Heart right ventricle (tissue), 16 donors: Measurements from ENCODE around the gene NXPH4. TPM values are rescaled to one million over a fixed set of nuclear protein-coding genes. Genes with fewer than 3 reads are reported as not detected.

Source experiments
- ATAC-seq, 8 donors: fragments of 200-7000 bp; cut with Tn5 transposase; one replicate each; pipeline ENCODE4 v1.9.1; 2020; ENCODE audit warnings: mild to moderate bottlenecking in 8 of 8, moderate library complexity in 8 of 8, moderate number of reproducible peaks in 1 of 8
- DNase-seq, 2 donors: peaks; one replicate each; pipeline ENCODE4 v3.0.0-alpha.2; 2020
- H3K27ac ChIP-seq, 10 donors: fragments of 200-600 bp; sonication (generic) in 2 of 10; one replicate each; pipeline versions ENCODE4 v1.5.0 to v1.8.0; 2020 to 2022; ENCODE audit warnings: mild to moderate bottlenecking in 3 of 10
- H3K27me3 ChIP-seq, 7 donors: fragments of 200-600 bp; one replicate each; pipeline ENCODE4 v1.8.0; 2021 to 2022; ENCODE audit warnings: mild to moderate bottlenecking in 2 of 7
- H3K36me3 ChIP-seq, 9 donors: fragments of 200-600 bp; sonication (generic) in 1 of 9; one replicate each; pipeline versions ENCODE4 v1.5.0 to v1.8.0; 2020 to 2022; ENCODE audit warnings: mild to moderate bottlenecking in 2 of 9
- H3K4me1 ChIP-seq, 9 donors: fragments of 200-600 bp; sonication (generic) in 1 of 9; one replicate each; pipeline versions ENCODE4 v1.5.0 to v1.8.0; 2020 to 2022; ENCODE audit warnings: mild to moderate bottlenecking in 4 of 9
- H3K4me3 ChIP-seq, 10 donors: fragments of 200-600 bp; sonication (generic) in 2 of 10; one replicate each; pipeline versions ENCODE4 v1.5.0 to v1.8.0; 2020 to 2022; ENCODE audit warnings: mild to moderate bottlenecking in 7 of 10, moderate library complexity in 2 of 10
- H3K9me3 ChIP-seq, 11 donors: fragments of 200-600 bp in 10 of 11; sonication (generic) in 2 of 11; one replicate each; pipeline versions ENCODE4 v1.5.0 to v1.8.0; 2013 to 2022; ENCODE audit warnings: mild to moderate bottlenecking in 2 of 11, control low read depth in 1 of 11, moderate library complexity in 1 of 11
- WGBS, 2 donors: extraction: QIAGEN DNeasy Blood & Tissue Kit; methylation state at CpG; one replicate each; pipeline ENCODE4 v1.1.7; 2013; ENCODE audit warnings: inconsistent platforms in 1 of 2; 5-methylcytosine and 5-hydroxymethylcytosine counted together
- intact Hi-C, 10 donors: fragments of 100-400 bp; cut with DNase I; formaldehyde crosslinking; loops; one replicate each; pipeline versions ENCODE4 v1.11.1 to v1.14.2; 2022
- polyA plus RNA-seq, 2 donors: library from polyadenylated mRNA; stranded (reverse); fragments of 200-250 nt; gene quantifications; one replicate each; pipeline ENCODE4 v1.2.3, GENCODE V29; 2013
- total RNA-seq, 10 donors: library from RNA; stranded (reverse); fragmentation: NEBNext Ultra II Directional in 3 of 10; extraction: Animal tissue kit (Norgen Biotek cat#: 25700) in 3 of 10; gene quantifications; one replicate each; pipeline versions ENCODE4 v1.2.1 to v1.2.4, GENCODE V29; 2021 to 2023
- TF ChIP-seq, protein P1 (sequence below), 9 donors: fragments of 200-600 bp; sonication (generic) in 2 of 9; IDR thresholded peaks; one replicate each; pipeline versions ENCODE4 v1.5.0 to v1.8.0; 2021 to 2022; ENCODE audit warnings: antibody characterized with exemption in 9 of 9, mild to moderate bottlenecking in 5 of 9, moderate library complexity in 1 of 9
- donor health status: Arrhythmogenic right ventricular cardiomyopathy.
- donor health status: ischemic (EF 13 %, LVEDD 7.1; RV severe dilation, severe dysfunction).
- donor health status: healthy with polysubstance abuse.
- donor health status: DM: no; HTN: yes; CAD: no.
- donor health status: DM: no; HTN: no; CAD: no.
- donor health status: ischemic (EF 25% LVEDD 6.9; RV normal size, moderate dysfunction).
- donor health status: ischemic (EF 25% LVEDD 5.7; RV mildly dilated, moderate dysfunction).
- donor health status: healthy.
- donor health status: DM: yes; HTN: yes; CAD: no.
- donor health status: Ischemic cardiomyopathy.
- donor health status: ischemic (EF 35%, LVEDD 5.7; RV mildly dilated, moderate dysfunction).
- donor health status: nonischemic (EF 11% LVEDD 7.7; RV severe dilation, severe dysfunction).
- donor health status: DM: yes; HTN: yes; CAD: no.
- donor health status: PGD.
- donor health status: ischemic (EF 29% LVEDD 5.4; RV normal size, mild dysfunction).
- donor health status: nonischemic (EF 23%, LVEDD 6.1; RV moderate dilation, normal function).

The NXPH4 gene
- total and polyA plus RNA-seq, 12 donors: 0.18 to 6.2 (median 1.8) TPM

DNA sequence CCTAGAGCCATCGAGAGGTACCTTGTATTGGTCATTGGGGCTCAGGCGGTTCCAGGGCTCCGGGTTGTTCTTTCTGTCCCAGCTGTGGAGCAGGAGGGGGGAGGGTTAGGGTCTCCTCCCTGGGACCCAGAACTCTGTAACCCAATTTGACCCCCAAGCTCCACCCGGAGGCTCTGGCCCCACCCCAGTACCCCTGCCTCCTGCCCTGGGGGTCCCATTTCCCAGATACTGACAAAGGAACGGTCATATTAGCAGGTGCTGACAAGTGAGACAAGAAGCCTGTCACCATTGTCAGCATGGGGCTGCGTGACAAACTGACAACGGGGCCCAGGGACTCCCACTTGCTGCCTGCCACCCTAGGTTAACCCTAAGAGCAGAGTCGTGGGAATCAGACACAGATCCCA, 19.1 kb downstream of the NXPH4 start:
- H3K27ac ChIP-seq: peak overlapping the region in 9 of 10 donors; percentile 61 to 87 (median 80)
- H3K4me3 ChIP-seq: peak overlapping the region in 9 of 10 donors; percentile 22 to 60 (median 49)
- H3K4me1 ChIP-seq: peaks cover 25 to 83% (median 52%) of the 10 kb centered on the region in 9 donors
- no peaks in the 10 kb centered on the region for H3K9me3 ChIP-seq
- peaks cover 0 to 58% (median 32%) of the 10 kb centered on the region in 7 donors for H3K27me3 ChIP-seq
- intact Hi-C loops: no loop called here
- no peak for DNase-seq
- 49% methylated on average over 8 of the region's 8 CpGs for WGBS, 2 donors
- ATAC-seq: no peak
- peaks cover 0 to 39% (median 24%) of the 10 kb centered on the region in 9 donors for H3K36me3 ChIP-seq
- TF ChIP-seq, protein P1, sequence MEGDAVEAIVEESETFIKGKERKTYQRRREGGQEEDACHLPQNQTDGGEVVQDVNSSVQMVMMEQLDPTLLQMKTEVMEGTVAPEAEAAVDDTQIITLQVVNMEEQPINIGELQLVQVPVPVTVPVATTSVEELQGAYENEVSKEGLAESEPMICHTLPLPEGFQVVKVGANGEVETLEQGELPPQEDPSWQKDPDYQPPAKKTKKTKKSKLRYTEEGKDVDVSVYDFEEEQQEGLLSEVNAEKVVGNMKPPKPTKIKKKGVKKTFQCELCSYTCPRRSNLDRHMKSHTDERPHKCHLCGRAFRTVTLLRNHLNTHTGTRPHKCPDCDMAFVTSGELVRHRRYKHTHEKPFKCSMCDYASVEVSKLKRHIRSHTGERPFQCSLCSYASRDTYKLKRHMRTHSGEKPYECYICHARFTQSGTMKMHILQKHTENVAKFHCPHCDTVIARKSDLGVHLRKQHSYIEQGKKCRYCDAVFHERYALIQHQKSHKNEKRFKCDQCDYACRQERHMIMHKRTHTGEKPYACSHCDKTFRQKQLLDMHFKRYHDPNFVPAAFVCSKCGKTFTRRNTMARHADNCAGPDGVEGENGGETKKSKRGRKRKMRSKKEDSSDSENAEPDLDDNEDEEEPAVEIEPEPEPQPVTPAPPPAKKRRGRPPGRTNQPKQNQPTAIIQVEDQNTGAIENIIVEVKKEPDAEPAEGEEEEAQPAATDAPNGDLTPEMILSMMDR (IDR thresholded peaks at IDR 0.05): no peak

DNA sequence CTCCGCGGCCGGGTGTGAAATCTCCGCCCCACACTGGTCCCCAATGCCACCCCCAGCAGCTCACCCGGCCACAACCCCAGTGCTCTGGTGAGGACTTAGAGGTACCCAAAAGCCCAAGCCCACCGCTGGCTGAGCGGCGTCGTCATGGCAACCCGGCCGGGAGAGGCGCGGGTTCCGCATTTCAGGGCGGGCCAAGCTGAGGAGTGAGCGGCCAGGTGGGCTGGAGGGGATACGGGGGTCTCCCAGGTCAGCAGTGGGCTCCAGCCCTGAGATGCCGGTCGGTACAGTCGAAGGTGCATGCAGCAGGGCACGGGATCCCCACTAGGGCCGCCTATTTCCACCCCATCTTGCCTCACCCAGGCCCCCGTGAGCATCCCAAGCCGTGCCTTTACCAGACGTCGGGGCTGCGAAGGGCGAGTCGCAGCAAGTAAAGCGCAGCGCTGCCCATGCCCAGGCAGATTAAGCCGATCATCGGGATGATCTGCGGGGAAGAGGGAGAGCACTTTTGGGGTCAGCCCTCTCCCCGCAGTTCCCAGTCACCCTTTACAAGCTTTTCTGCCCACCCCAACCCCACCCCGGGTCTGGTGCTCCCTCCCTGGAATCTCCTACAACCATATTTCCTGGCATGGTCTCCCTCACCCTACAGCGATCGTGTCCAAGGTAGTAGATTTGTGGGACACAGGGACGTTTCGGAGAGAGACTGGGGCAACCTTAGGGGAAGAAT, 19.8 kb downstream of the NXPH4 start:
- DNase-seq: no peak
- Histone ChIP-seq H3K27me3 (peaks cover 0 to 64% (median 38%) of the 10 kb centered on the region in 7 donors), H3K4me1 (peaks cover 30 to 83% (median 52%) of the 10 kb centered on the region in 9 donors), H3K36me3 (peaks cover 0 to 37% (median 24%) of the 10 kb centered on the region in 9 donors), H3K4me3 (peak overlapping the region; percentile 26 to 60 (median 48)), H3K9me3 (no peaks in the 10 kb centered on the region), H3K27ac (peak overlapping the region; percentile 56 to 87 (median 79))
- no peak for ATAC-seq
- intact Hi-C loops: no loop called here
- 16 to 20% methylated on average over 39 to 40 of the region's 40 CpGs for WGBS, 2 donors
- TF ChIP-seq, protein P1 (IDR thresholded peaks at IDR 0.05): no peak

DNA sequence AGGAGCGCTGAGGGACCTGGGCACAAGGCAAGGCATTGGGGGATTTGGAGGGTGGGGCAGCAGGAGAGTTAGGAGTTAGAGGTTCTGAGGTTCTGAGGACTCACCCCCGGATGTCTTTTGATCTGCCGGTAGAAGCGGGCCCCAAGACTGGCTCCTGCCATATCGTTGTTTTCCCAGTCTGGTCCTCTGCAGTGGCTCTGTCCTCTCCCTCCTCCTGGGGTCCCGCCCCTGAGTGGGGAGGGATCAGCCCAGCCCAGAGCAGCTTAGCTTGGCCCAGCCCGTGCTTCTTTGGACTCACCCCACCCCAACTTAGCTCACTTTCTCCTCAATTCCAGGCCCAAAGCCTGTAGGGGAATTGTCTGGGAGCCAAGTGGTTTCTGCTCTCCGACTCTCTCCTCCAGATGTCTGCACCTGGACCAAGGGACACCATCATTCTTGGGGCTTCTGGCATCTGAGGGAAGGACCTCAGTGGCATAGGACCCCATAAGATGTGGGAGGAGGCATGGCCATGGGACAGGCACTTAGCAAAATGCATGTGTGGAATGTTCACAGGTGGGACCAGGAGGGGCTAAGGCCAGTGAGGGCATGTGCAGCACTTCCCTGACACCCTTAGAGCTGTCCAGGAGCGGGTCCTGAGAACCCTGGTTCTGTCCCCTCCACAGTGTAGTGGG, 20.5 kb downstream of the NXPH4 start:
- peaks cover 0 to 30% (median 20%) of the 10 kb centered on the region in 9 donors for H3K36me3 ChIP-seq
- H3K4me1 ChIP-seq: peaks cover 30 to 85% (median 58%) of the 10 kb centered on the region in 9 donors
- H3K27ac ChIP-seq: peak overlapping the region in 9 of 10 donors; percentile 61 to 87 (median 80)
- H3K9me3 ChIP-seq: no peaks in the 10 kb centered on the region
- DNase-seq: peak; percentile 70 to 71
- intact Hi-C loops: no loop called here
- H3K27me3 ChIP-seq: peaks cover 0 to 71% (median 44%) of the 10 kb centered on the region in 7 donors
- H3K4me3 ChIP-seq: peak overlapping the region; percentile 26 to 60 (median 48)
- whole genome bisulfite sequencing, 2 donors: 38% methylated on average over 9 of the region's 9 CpGs
- TF ChIP-seq, protein P1 (IDR thresholded peaks at IDR 0.05): no peak
- ATAC-seq: peak in 7 of 8 donors; percentile 16 to 52 (median 36)

DNA sequence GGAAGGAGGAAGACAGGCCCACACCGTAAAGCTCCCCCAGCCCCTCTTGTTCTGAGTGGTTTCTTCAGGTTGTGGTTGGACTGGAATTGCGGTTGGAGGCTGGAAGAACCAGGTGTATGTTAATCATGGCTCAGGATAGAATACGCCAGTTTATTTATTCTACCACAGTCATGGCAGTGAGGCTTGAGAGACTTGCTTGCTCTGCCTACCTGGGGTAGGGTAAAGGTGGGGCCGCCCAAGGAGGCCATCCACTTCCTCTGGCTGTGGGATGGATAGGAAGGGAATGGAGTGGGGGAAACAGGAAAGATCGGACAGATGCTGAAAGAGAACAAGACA, 21.0 kb downstream of the NXPH4 start:
- Histone ChIP-seq H3K4me3 (peak overlapping the region in 7 of 10 donors; percentile 49 to 60 (median 54)), H3K9me3 (no peaks in the 10 kb centered on the region), H3K4me1 (peaks cover 31 to 90% (median 63%) of the 10 kb centered on the region in 9 donors), H3K36me3 (peaks cover 0 to 25% (median 15%) of the 10 kb centered on the region in 9 donors), H3K27ac (peak overlapping the region in 6 of 10 donors; percentile 11 to 85 (median 70)), H3K27me3 (peaks cover 0 to 76% (median 49%) of the 10 kb centered on the region in 7 donors)
- TF ChIP-seq, protein P1 (IDR thresholded peaks at IDR 0.05): no peak
- DNase-seq: no peak
- 53 to 54% methylated on average over 5 of the region's 5 CpGs for WGBS, 2 donors
- no peak for ATAC-seq
- intact Hi-C loops: no loop called here
